ENCODE results near the gene ANXA2R. TPM values are rescaled to one million over a fixed set of nuclear protein-coding genes. Genes with fewer than 3 reads are reported as not detected.

The ANXA2R gene
- total and polyA plus RNA-seq, 2 of the 4 experiments (the other 2 are of a cell fraction), result 1.3 to 3.6 TPM

GRCh38 chr5:43007911-43008362 lies 32.2 kb downstream of the ANXA2R start (continued):
- TF ChIP-seq MAFK (IDR thresholded peaks at IDR 0.05; ENCODE audit: low read depth, low read length) (0 out of 2 replicates have a peak, but pooled peaks have one; percentile 2), FOS (IDR thresholded peaks at IDR 0.05; ENCODE audit: low read depth, low read length) (no peak), POLR2A (IDR thresholded peaks at IDR 0.05; ENCODE audit: low read depth, low read length) (0 out of 2 replicates have a peak, but pooled peaks have one; percentile 14), CHD1 (IDR thresholded peaks at IDR 0.05; ENCODE audit: low read depth, low read length) (no peak), RCOR1 (IDR thresholded peaks at IDR 0.05; ENCODE audit: insufficient replicate concordance, low read length) (no peak)

- in situ Hi-C loops (cut with MboI; ENCODE audit: low sequenced_read_pairs), result no loop called here
- dilution Hi-C loops (cut with HindIII; ENCODE audit: low sequenced_read_pairs, unreplicated experiment), result no loop called here
These were observed 32.7 kb downstream of the ANXA2R start for GRCh38 chr5:43007246-43007910.

More at GRCh38 chr5:43007246-43007910, 32.7 kb downstream of the ANXA2R start:
- H2AK9ac ChIP-seq (replicated peaks; ENCODE audit: low read depth, low read length, poor library complexity), result peak overlapping the region; percentile 99
- H4K8ac ChIP-seq (ENCODE audit: low read depth in 2 of 2, low read length in 2 of 2), result peak overlapping the region; percentile 96 to 100
- DNase-seq, result peak; percentile 91
- peak overlapping the region; percentile 99 for H2AK5ac ChIP-seq (ENCODE audit: low read depth, low read length)
- ChIA-PET POLR2A (ENCODE audit: unreplicated experiment) (interaction anchor here (0.6 to 1.5 kb wide), 13 partner anchors 8 to 114 kb away, joined by 3 to 7 read pairs (median 3); partner anchors contain the start of gene ZNF131), CTCF (interaction anchor here (0.6 to 1.8 kb wide), 6 partner anchors 10 to 1919 kb away, joined by 3 to 5 read pairs (median 4); no protein-coding TSS in a partner anchor)
- H2BK120ac ChIP-seq (ENCODE audit: low read depth, low read length), result peak overlapping the region; percentile 97
- peak overlapping the region; percentile 86 for H2BK20ac ChIP-seq (ENCODE audit: low read depth, low read length)
- TF ChIP-seq FOS (IDR thresholded peaks at IDR 0.05; ENCODE audit: low read depth, low read length), result no peak
- TF ChIP-seq MXI1 (IDR thresholded peaks at IDR 0.05; ENCODE audit: borderline replicate concordance, low read depth, low read length), result no peak
- TF ChIP-seq CTCF (conservative IDR thresholded peaks at IDR 0.05; ENCODE audit: low read depth, low read length), result no peak
- 0 out of 2 replicates have a peak, but pooled peaks have one; percentile 26 for TF ChIP-seq POLR2A (IDR thresholded peaks at IDR 0.05; ENCODE audit: low read depth, low read length)
- peak; percentile 95 for TF ChIP-seq CEBPB (IDR thresholded peaks at IDR 0.05; ENCODE audit: low read depth, low read length)
- 0 out of 2 replicates have a peak, but pooled peaks have one; percentile 10 for TF ChIP-seq BHLHE40 (IDR thresholded peaks at IDR 0.05; ENCODE audit: low read depth, low read length)
- H2AFZ ChIP-seq (replicated peaks; ENCODE audit: low read length, poor library complexity), result peak overlapping the region; percentile 94
- peak overlapping the region; percentile 98 for H2BK15ac ChIP-seq (ENCODE audit: low read depth, low read length)
- 1% methylated on average over 25 of the region's 27 CpGs; no CpG with 5 or more reads in 1 of the 2 experiments for WGBS, 2 experiments (ENCODE audit: extremely low coverage in 2 of 2, insufficient read length in 1 of 2)
- peak overlapping the region; percentile 49 for H3K4me3 ChIP-seq (ENCODE audit: insufficient read depth, low read depth, low read length)
- H3K9me3 ChIP-seq (ENCODE audit: control insufficient read depth, insufficient read depth, low read length), result no peaks in the 10 kb centered on the region
- peak overlapping the region; percentile 98 for H4K5ac ChIP-seq (ENCODE audit: low read depth, low read length)
- peak; percentile 51 for ATAC-seq (ENCODE audit: low read depth)
- H3K18ac ChIP-seq (ENCODE audit: low read depth, low read length), result peak overlapping the region; percentile 97
- H3K14ac ChIP-seq (replicated peaks; ENCODE audit: low read depth, low read length), result peak overlapping the region; percentile 100
- peak overlapping the region; percentile 99 for H3K56ac ChIP-seq (ENCODE audit: extremely low read depth, insufficient read depth, low read length)
- peak overlapping the region; percentile 96 for H2BK5ac ChIP-seq (ENCODE audit: low read depth, low read length, poor library complexity, severe bottlenecking)
- H3K9ac ChIP-seq (ENCODE audit: low read depth, low read length), result peak overlapping the region; percentile 65
- H3K27ac ChIP-seq (ENCODE audit: insufficient read depth, low read length), result peak overlapping the region; percentile 90
- peak overlapping the region; percentile 78 for H3K4me2 ChIP-seq (ENCODE audit: low read depth, low read length)
- peaks cover 19% of the 10 kb centered on the region for H3K4me1 ChIP-seq (ENCODE audit: control insufficient read depth, insufficient read depth, low read length)
- no TSS peak for BruUV-seq (replicated peaks)
- peaks cover 9 to 33% of the 10 kb centered on the region in 2 experiments; a peak in 3 of 4 replicates for H3K79me1 ChIP-seq (ENCODE audit: low read depth in 1 of 2, low read length in 2 of 2)
- H3K27me3 ChIP-seq (ENCODE audit: control insufficient read depth, insufficient read depth, low read length), result no peaks in the 10 kb centered on the region
- H3K23ac ChIP-seq (ENCODE audit: low read depth, low read length), result peak overlapping the region; percentile 100
- peak overlapping the region; percentile 100 for H4K91ac ChIP-seq (ENCODE audit: insufficient read depth, low read depth, low read length)
- intact Hi-C loops (cut with micrococcal nuclease), result no loop called here
- peaks cover 7% of the 10 kb centered on the region for H3K9me1 ChIP-seq (ENCODE audit: insufficient read depth, low read length)
- no peaks in the 10 kb centered on the region; the same call in 1 of the 2 replicates for H4K20me1 ChIP-seq (ENCODE audit: insufficient read depth, low read length)
- peak overlapping the region; percentile 100 for H3K4ac ChIP-seq (ENCODE audit: low read depth, low read length)
- H3K36me3 ChIP-seq (ENCODE audit: control insufficient read depth, insufficient read depth, low read length), result no peaks in the 10 kb centered on the region
